Measurements from ENCODE around the gene APOBEC3C.

DNA sequence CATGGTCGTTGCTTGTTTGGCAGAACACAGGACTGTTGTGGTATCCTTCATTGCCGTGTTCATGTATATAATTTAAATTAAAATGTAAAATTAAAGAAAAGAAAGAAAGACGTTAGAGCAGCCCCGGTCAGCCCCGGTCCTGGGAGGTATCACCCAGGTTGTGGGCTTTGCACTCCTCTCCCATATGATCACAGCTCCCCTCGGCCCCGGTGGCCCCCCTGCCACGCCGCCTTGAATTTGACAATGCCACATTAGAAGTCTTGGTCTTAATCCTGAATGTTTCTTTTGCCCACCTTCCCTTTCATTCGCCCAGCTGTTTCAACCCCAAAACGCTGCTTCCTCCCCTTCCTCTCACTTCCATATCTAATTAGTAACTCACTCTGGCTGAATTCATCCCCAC is 45.3 kb upstream of the APOBEC3C start:
- TF ChIP-seq, protein P1, sequence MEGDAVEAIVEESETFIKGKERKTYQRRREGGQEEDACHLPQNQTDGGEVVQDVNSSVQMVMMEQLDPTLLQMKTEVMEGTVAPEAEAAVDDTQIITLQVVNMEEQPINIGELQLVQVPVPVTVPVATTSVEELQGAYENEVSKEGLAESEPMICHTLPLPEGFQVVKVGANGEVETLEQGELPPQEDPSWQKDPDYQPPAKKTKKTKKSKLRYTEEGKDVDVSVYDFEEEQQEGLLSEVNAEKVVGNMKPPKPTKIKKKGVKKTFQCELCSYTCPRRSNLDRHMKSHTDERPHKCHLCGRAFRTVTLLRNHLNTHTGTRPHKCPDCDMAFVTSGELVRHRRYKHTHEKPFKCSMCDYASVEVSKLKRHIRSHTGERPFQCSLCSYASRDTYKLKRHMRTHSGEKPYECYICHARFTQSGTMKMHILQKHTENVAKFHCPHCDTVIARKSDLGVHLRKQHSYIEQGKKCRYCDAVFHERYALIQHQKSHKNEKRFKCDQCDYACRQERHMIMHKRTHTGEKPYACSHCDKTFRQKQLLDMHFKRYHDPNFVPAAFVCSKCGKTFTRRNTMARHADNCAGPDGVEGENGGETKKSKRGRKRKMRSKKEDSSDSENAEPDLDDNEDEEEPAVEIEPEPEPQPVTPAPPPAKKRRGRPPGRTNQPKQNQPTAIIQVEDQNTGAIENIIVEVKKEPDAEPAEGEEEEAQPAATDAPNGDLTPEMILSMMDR (IDR thresholded peaks at IDR 0.05): no peak
- no peak for TF ChIP-seq SIN3A (IDR thresholded peaks at IDR 0.05; ENCODE audit: borderline replicate concordance, insufficient read depth, low read depth, low read length)
